ENCODE results near the gene MEF2D. TPM values are rescaled to one million over a fixed set of nuclear protein-coding genes. Genes with fewer than 3 reads are reported as not detected.

The MEF2D gene
- 10.6 and 18.1 TPM in 2 replicates for total RNA-seq

GRCh38 chr1:156500543-156500792 lies at the start of gene MEF2D:
MEF2D (minus strand) TSS chr1:156500775; CDS start chr1:156483292, 17,483 bp downstream.

Small RNA genes within 50 kb of the gene (small RNA-seq; reads per million reads assigned to genes)
- not detected for gene MIR9-1
- not detected for gene RF00019

Other genes with a start within 250 kb of the MEF2D start
- 59.6 and 66.0 TPM in 2 replicates for gene SMG5, start 217.9 kb downstream of the MEF2D start, total RNA-seq
- 0.93 and 1.1 TPM in 2 replicates for gene TMEM79, start 216.4 kb downstream of the MEF2D start, total RNA-seq
- gene GLMP, start 205.1 kb downstream of the MEF2D start, total RNA-seq = 41.1 and 41.2 TPM in 2 replicates
- not detected in 2 replicates for gene VHLL, start 201.5 kb downstream of the MEF2D start, total RNA-seq
- 564 and 587 TPM in 2 replicates for gene CCT3, start 162.5 kb downstream of the MEF2D start, total RNA-seq
- 0.40 TPM in 1 of 2 replicates, not detected in the other for gene TSACC, start 162.2 kb downstream of the MEF2D start, total RNA-seq
- not detected in 2 replicates for gene RHBG, start 131.6 kb downstream of the MEF2D start, total RNA-seq
- gene IQGAP3, start 71.8 kb upstream of the MEF2D start, total RNA-seq = 32.6 and 51.6 TPM in 2 replicates
- not detected in 2 replicates for gene TTC24, start 78.9 kb upstream of the MEF2D start, total RNA-seq
- gene NAXE, start 91.0 kb upstream of the MEF2D start, total RNA-seq = 69.1 and 79.3 TPM in 2 replicates
- 26.1 and 30.9 TPM in 2 replicates for gene GPATCH4, start 100.7 kb upstream of the MEF2D start, total RNA-seq
- gene HAPLN2, start 118.6 kb upstream of the MEF2D start, total RNA-seq = not detected in 2 replicates
- gene BCAN, start 141.3 kb upstream of the MEF2D start, total RNA-seq = not detected in 2 replicates
- gene NES, start 176.6 kb upstream of the MEF2D start, total RNA-seq = 240 and 287 TPM in 2 replicates
- gene CRABP2, start 204.8 kb upstream of the MEF2D start, total RNA-seq = 0.72 and 1.2 TPM in 2 replicates
- gene METTL25B, start 227.7 kb upstream of the MEF2D start, total RNA-seq = 10.0 and 13.0 TPM in 2 replicates
- 28.3 and 30.5 TPM in 2 replicates for gene ISG20L2, start 228.0 kb upstream of the MEF2D start, total RNA-seq
- 42.4 and 46.3 TPM in 2 replicates for gene MRPL24, start 240.3 kb upstream of the MEF2D start, total RNA-seq